ENCODE measurements around the gene CD48. TPM values are rescaled to one million over a fixed set of nuclear protein-coding genes. Genes with fewer than 3 reads are reported as not detected.

The CD48 gene
- total RNA-seq, 1 donor from 2014 or later, result 21.5 TPM

DNA sequence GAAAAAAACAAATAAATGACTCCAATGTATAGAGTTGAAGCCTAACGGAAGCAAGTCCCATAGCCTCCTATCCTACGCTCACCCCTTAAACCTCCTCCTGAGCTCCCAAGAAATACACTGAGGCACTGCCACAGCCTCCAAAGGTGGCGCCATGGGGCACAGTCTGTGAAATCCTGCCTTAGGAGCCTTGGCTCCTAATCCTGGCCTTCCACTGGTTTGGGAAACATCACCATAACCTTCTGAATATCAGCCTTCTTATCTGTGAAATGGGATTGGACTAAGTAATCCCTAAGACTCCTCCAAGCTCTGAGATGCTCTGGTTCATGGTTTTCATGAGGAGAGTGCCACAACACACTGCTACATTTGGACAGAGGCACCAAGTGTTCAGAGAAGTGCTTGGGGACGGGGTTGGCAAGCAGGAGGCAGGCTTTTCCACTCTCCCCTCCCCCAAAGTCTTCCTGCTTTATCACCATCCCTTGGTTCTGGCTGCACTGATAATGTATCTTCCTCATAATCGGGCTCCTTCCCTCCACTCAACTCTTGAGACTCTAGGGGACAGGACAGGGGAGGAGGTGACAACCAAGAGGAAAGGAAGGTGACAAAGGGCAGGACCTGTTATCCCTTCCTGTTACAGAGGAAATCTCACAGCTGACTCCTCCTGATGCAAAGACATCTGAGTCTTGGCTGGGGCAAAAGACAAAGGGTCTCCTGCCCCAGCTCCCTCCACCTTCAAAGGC lies 30.2 kb upstream of the CD48 start:
- DNase-seq, result no peak
- Histone ChIP-seq H3K36me3 (no peaks in the 10 kb centered on the region), H3K4me1 (no peaks in the 10 kb centered on the region), H3K27me3 (no peaks in the 10 kb centered on the region), H3K4me3 (no peak overlapping the region), H3K27ac (no peak overlapping the region), H3K9me3 (no peaks in the 10 kb centered on the region)
- no peak for TF ChIP-seq CTCF (IDR thresholded peaks at IDR 0.05)
- intact Hi-C loops (cut with DNase I), result no loop called here
- no peak for ATAC-seq

DNA sequence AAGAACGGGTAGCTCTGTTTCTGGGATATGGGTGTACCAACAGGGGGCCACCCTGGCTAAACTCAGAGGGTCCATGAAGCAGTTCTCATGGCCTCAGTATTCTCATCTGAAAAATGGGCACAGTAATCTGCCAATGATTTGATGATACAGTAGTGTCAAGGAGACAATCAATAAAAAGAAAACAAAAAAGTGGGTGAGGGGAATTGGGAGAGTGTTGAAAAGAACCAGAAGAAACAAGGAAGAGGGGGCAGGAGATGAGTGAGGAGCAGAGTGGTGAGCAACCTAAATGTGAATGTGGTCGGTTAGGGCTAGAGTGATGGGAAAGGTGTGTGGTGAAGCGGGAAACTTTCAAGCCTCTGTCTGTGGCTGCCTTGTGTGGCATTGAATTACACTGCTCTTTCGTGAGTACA lies 29.5 kb upstream of the CD48 start:
- H3K9me3 ChIP-seq, result no peaks in the 10 kb centered on the region
- no peak for DNase-seq
- H3K4me3 ChIP-seq, result no peak overlapping the region
- no peaks in the 10 kb centered on the region for H3K4me1 ChIP-seq
- H3K36me3 ChIP-seq, result no peaks in the 10 kb centered on the region
- intact Hi-C loops (cut with DNase I), result no loop called here
- no peak for ATAC-seq
- no peak for TF ChIP-seq CTCF (IDR thresholded peaks at IDR 0.05)
- H3K27me3 ChIP-seq, result no peaks in the 10 kb centered on the region
- no peak overlapping the region for H3K27ac ChIP-seq

DNA sequence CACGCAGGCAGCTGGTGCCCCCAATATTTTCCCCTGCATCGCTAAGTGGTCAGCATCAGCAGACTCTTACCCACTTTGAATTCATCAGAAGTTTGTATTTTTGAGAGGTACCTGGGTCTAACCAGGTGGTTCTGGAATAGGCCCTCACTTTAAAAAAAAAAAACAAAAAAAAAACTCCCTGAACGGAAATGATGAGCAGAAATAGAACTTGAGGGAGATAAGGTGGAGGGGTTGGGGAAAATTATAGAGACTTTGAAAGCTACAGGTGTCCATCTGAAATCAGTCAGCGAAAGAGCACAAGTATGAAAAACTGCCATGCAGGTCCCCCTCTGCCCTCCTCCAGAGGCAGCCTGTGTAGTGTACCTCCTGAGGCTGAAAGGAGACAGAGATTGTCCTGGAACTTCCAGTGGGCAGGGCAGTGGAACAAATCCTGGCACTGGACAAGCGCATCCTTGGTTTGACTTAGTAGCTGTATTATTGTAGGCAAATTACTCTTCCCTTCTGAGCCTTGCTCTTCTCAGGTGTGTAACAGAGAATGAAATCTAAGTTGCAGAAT lies 28.6 kb upstream of the CD48 start:
- intact Hi-C loops (cut with DNase I), result no loop called here
- H3K4me1 ChIP-seq, result no peaks in the 10 kb centered on the region
- H3K4me3 ChIP-seq, result peak overlapping the region; percentile 12
- no peak for TF ChIP-seq CTCF (IDR thresholded peaks at IDR 0.05)
- no peak overlapping the region for H3K27ac ChIP-seq
- H3K36me3 ChIP-seq, result no peaks in the 10 kb centered on the region
- no peaks in the 10 kb centered on the region for H3K27me3 ChIP-seq
- no peak for ATAC-seq
- H3K9me3 ChIP-seq, result no peaks in the 10 kb centered on the region
- no peak for DNase-seq

GRCh38 chr1:160739098-160739511 lies 27.5 kb upstream of the CD48 start, which contains the start of gene SLAMF7:
TSS of gene SLAMF7 (plus strand) at chr1:160739247. CDS start at chr1:160739302, 55 bp downstream.
- no peak within 1 kb of the TSS for H3K27ac ChIP-seq
- DNase-seq, result no peak
- TF ChIP-seq CTCF (IDR thresholded peaks at IDR 0.05), result no peak
- no peaks in the 10 kb centered on the region for H3K4me1 ChIP-seq
- no peaks in the 10 kb centered on the region for H3K27me3 ChIP-seq
- H3K36me3 ChIP-seq, result no peaks in the 10 kb centered on the region
- ATAC-seq, result peak; percentile 85
- H3K4me3 ChIP-seq, result peak within 1 kb of the TSS; percentile 25
- H3K9me3 ChIP-seq, result no peaks in the 10 kb centered on the region
- intact Hi-C loops (cut with DNase I), result no loop called here

GRCh38 chr1:160738271-160738670 lies 26.6 kb upstream of the CD48 start:
- Histone ChIP-seq H3K4me3 (no peak overlapping the region), H3K4me1 (no peaks in the 10 kb centered on the region), H3K27ac (no peak overlapping the region), H3K9me3 (no peaks in the 10 kb centered on the region), H3K27me3 (no peaks in the 10 kb centered on the region), H3K36me3 (no peaks in the 10 kb centered on the region)
- intact Hi-C loops (cut with DNase I), result no loop called here
- ATAC-seq (no peak), DNase-seq (no peak)
- TF ChIP-seq CTCF (IDR thresholded peaks at IDR 0.05), result no peak

Data from upper lobe of right lung (tissue), 1 donor.